GM21619 (cell line): ENCODE measurements around the gene CEP112.

ENCODE experiments used
- ATAC-seq: cut with Tn5 transposase; IDR thresholded peaks from one replicate; pipeline ENCODE4 v1.9.1; 2021; ENCODE audit not compliant: unreplicated experiment

Gene CEP112

GRCh38 chr17:66191593-66192377 lies at the start of gene CEP112:
Gene CEP112 (minus strand): TSS chr17:66192133.
- peak; percentile 48 for ATAC-seq

GRCh38 chr17:66240630-66241029 lies 48.7 kb upstream of the CEP112 start:
- no peak for ATAC-seq

GRCh38 chr17:66240013-66240412 lies 48.1 kb upstream of the CEP112 start:
- no peak for ATAC-seq

- ATAC-seq: no peak
Measured at GRCh38 chr17:66235377-66235994, 43.6 kb upstream of the CEP112 start.

- no peak for ATAC-seq
Measured at GRCh38 chr17:66234611-66235010, 42.7 kb upstream of the CEP112 start.

- no peak for ATAC-seq
Measured at GRCh38 chr17:66233023-66233753, 41.3 kb upstream of the CEP112 start.

- ATAC-seq: no peak
Measured at GRCh38 chr17:66230922-66231591, 39.1 kb upstream of the CEP112 start.

GRCh38 chr17:66229783-66230538 lies 38.0 kb upstream of the CEP112 start:
- ATAC-seq: no peak

- ATAC-seq: no peak
Measured at GRCh38 chr17:66228887-66229782, 37.2 kb upstream of the CEP112 start, which contains the start of gene APOH. Gene APOH (minus strand): TSS chr17:66229415. CDS start chr17:66229379, 36 bp downstream.

GRCh38 chr17:66227212-66228045 lies 35.5 kb upstream of the CEP112 start:
- ATAC-seq: no peak

GRCh38 chr17:66222798-66223350 lies 30.9 kb upstream of the CEP112 start:
- ATAC-seq: no peak

- no peak for ATAC-seq
Measured at GRCh38 chr17:66221755-66222530, 30.0 kb upstream of the CEP112 start.

GRCh38 chr17:66221343-66221742 lies 29.4 kb upstream of the CEP112 start:
- no peak for ATAC-seq

- ATAC-seq: no peak
Measured at GRCh38 chr17:66220079-66220835, 28.3 kb upstream of the CEP112 start.

- no peak for ATAC-seq
Measured at GRCh38 chr17:66215529-66215911, 23.6 kb upstream of the CEP112 start.

- ATAC-seq: no peak
Measured at GRCh38 chr17:66214884-66215528, 23.1 kb upstream of the CEP112 start.
